Measurements from ENCODE around the gene TSFM.
A peak's percentile ranks its signal among the peaks of the same experiment; 100 is the strongest.

The TSFM gene

DNA sequence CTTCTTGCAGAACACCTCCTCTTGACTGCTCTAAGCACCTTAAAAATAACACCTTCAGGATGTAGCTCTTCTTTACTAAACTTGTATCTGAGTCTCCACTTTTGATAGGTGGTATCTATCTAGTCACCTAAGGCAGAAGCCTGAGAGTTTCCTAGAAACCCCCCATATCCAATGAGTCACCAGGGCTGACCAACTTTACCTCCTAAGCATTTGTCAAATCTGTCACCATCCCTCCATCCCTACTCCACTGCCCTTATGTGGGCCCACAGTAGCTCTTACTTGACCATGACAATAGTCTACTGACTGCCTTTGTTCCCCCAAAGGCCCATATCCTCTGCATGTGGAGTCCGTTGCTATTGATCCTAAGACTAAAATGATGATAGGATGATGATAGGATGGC lies 20.0 kb downstream of the TSFM start:
- DNase-seq (ENCODE audit: low read depth, low spot score): no peak
- no peaks in the 10 kb centered on the region for H3K9me3 ChIP-seq (ENCODE audit: control insufficient read depth, insufficient read depth, low read length)
- no peaks in the 10 kb centered on the region for H3K27me3 ChIP-seq (ENCODE audit: control insufficient read depth, insufficient read depth, low read length)
- no peaks in the 10 kb centered on the region for H3K4me1 ChIP-seq (ENCODE audit: control insufficient read depth, insufficient read depth, low read length)
- H3K36me3 ChIP-seq (ENCODE audit: control insufficient read depth, insufficient read depth, low read length): no peaks in the 10 kb centered on the region; the same call in 1 of the 2 replicates
- H3K27ac ChIP-seq (ENCODE audit: low read length): no peak overlapping the region
- WGBS (ENCODE audit: insufficient coverage, insufficient read length): no CpG with 5 or more reads among the region's 1 CpG
- no peak overlapping the region for H3K4me3 ChIP-seq (ENCODE audit: low read length)

DNA sequence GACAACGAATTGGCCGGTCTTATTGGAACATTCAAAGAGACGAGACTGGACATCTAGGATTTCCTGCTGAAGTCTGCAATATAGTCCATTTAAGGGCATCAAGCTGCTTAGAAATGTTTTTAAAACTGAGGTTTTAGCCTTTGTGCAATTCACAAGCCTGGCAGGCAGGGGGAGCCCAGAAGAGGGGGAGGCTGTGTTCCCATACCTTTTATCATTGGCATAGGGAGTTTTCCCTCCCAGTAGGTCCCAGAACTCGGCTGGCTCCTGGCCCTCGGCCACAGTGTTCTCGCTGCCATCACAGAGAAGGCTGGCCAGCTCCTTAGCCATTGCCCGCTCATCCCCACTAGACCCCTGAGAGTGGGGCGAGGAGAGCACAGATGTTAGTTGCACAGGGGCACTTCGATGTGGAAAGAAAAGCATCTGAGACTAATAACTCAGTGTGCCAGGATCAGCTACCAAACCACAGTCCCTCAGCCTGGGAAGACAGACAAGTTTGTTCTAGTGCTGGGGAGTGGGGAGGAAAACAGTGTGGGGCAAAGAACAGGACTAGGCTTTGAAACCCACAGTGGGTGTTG lies 20.8 kb downstream of the TSFM start:
- no CpG with 5 or more reads among the region's 9 CpGs for WGBS (ENCODE audit: insufficient coverage, insufficient read length)
- Histone ChIP-seq H3K27me3 (ENCODE audit: control insufficient read depth, insufficient read depth, low read length) (no peaks in the 10 kb centered on the region), H3K27ac (ENCODE audit: low read length) (no peak overlapping the region), H3K4me1 (ENCODE audit: control insufficient read depth, insufficient read depth, low read length) (no peaks in the 10 kb centered on the region), H3K9me3 (ENCODE audit: control insufficient read depth, insufficient read depth, low read length) (no peaks in the 10 kb centered on the region), H3K4me3 (ENCODE audit: low read length) (no peak overlapping the region), H3K36me3 (ENCODE audit: control insufficient read depth, insufficient read depth, low read length) (no peaks in the 10 kb centered on the region; the same call in 1 of the 2 replicates)
- DNase-seq (ENCODE audit: low read depth, low spot score): peak; percentile 31

DNA sequence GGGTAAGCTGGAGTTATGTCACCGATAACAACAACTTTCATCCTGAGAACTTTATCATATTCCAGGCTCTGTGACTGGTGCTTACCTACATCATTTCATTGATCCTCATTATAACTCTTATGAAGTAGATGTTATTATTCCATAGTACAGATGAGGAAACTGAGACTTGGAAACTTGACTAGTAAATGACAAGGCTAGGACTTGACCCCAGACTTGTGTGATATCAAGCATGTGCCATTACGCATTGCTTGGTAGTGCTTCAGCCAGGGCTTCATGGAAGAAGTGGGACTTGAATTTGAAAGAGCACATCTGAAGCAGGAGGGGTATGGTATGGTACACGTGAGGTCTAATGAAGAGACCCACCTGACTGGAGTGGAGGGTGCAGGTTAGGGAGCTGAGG lies 24.1 kb downstream of the TSFM start:
- no peak for DNase-seq (ENCODE audit: low read depth, low spot score)
- no peaks in the 10 kb centered on the region; the same call in 1 of the 2 replicates for H3K36me3 ChIP-seq (ENCODE audit: control insufficient read depth, insufficient read depth, low read length)
- H3K4me3 ChIP-seq (ENCODE audit: low read length): no peak overlapping the region
- no peak overlapping the region for H3K27ac ChIP-seq (ENCODE audit: low read length)
- WGBS (ENCODE audit: insufficient coverage, insufficient read length): no CpG with 5 or more reads among the region's 3 CpGs
- H3K9me3 ChIP-seq (ENCODE audit: control insufficient read depth, insufficient read depth, low read length): no peaks in the 10 kb centered on the region
- H3K4me1 ChIP-seq (ENCODE audit: control insufficient read depth, insufficient read depth, low read length): no peaks in the 10 kb centered on the region
- no peaks in the 10 kb centered on the region for H3K27me3 ChIP-seq (ENCODE audit: control insufficient read depth, insufficient read depth, low read length)

DNA sequence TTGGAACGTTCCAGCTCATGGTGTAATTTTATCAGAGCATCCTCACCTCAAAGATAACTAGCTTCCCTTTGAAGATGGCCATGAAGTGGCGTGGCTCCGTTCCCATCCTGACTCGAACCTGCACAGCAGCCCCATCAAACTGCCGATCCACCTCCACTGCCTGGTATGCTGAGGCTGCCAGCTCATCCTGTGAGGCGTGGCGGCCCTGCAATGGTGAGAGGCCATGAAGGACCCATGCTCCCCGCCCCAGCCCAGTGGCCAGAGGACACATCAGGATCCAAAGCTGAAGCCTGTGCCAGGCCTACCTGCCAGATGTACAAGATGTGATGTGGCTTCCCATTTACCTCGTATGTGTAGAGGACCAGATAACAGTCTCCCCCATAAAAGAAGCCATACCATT lies 24.7 kb downstream of the TSFM start:
- H3K27ac ChIP-seq (ENCODE audit: low read length): no peak overlapping the region
- no peaks in the 10 kb centered on the region for H3K9me3 ChIP-seq (ENCODE audit: control insufficient read depth, insufficient read depth, low read length)
- H3K4me3 ChIP-seq (ENCODE audit: low read length): no peak overlapping the region
- no CpG with 5 or more reads among the region's 9 CpGs for WGBS (ENCODE audit: insufficient coverage, insufficient read length)
- H3K4me1 ChIP-seq (ENCODE audit: control insufficient read depth, insufficient read depth, low read length): no peaks in the 10 kb centered on the region
- no peak for DNase-seq (ENCODE audit: low read depth, low spot score)
- no peaks in the 10 kb centered on the region for H3K27me3 ChIP-seq (ENCODE audit: control insufficient read depth, insufficient read depth, low read length)
- no peaks in the 10 kb centered on the region; the same call in 1 of the 2 replicates for H3K36me3 ChIP-seq (ENCODE audit: control insufficient read depth, insufficient read depth, low read length)

DNA sequence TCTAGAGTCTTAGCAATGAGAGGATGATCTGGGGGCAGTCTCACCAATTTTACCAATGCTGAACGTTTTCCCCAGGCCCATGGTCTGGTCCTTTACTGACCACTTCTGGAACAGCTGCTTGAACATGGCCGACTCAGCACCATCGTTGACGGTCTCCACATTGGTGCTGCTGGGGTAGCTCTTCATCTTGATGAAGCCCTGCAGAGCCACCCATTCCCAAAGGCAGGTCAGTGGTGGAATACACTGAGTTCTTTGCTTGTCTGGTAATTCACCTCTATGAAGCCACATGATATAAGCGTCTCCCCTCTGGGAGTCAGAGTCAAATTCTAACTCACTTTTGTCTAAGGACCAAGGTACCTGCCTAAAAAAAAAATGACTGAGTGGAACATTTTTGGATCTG lies 25.8 kb downstream of the TSFM start:
- WGBS (ENCODE audit: insufficient coverage, insufficient read length): no CpG with 5 or more reads among the region's 5 CpGs
- H3K27ac ChIP-seq (ENCODE audit: low read length): no peak overlapping the region

DNA sequence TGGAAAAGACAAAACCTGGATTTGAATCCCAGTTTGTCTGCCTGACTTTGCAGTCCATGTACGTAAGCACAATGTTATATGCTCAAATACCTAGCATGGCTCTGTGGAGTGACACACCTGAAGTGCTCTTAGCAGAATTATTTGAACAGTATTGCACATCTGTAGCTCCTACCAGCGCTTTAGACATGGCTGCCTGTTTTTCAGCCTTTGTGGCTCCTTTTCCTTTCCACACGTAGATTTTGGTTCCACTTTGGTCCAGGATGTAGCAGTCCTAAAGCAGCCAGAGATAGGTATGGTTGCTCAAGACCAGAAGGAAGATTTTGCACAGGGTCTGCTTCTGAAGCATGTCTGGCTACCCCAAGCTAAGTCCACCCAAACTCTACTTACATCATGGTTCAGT lies 26.8 kb downstream of the TSFM start:
- Histone ChIP-seq H3K27me3 (ENCODE audit: control insufficient read depth, insufficient read depth, low read length) (no peaks in the 10 kb centered on the region), H3K27ac (ENCODE audit: low read length) (no peak overlapping the region), H3K9me3 (ENCODE audit: control insufficient read depth, insufficient read depth, low read length) (no peaks in the 10 kb centered on the region), H3K4me3 (ENCODE audit: low read length) (no peak overlapping the region), H3K36me3 (ENCODE audit: control insufficient read depth, insufficient read depth, low read length) (no peaks in the 10 kb centered on the region), H3K4me1 (ENCODE audit: control insufficient read depth, insufficient read depth, low read length) (no peaks in the 10 kb centered on the region)
- no peak for DNase-seq (ENCODE audit: low read depth, low spot score)
- no CpG with 5 or more reads among the region's 3 CpGs for WGBS (ENCODE audit: insufficient coverage, insufficient read length)

More for the DNA sequence above, 25.8 kb downstream of the TSFM start:
- DNase-seq (ENCODE audit: low read depth, low spot score): no peak
- Histone ChIP-seq H3K27me3 (ENCODE audit: control insufficient read depth, insufficient read depth, low read length) (no peaks in the 10 kb centered on the region), H3K36me3 (ENCODE audit: control insufficient read depth, insufficient read depth, low read length) (no peaks in the 10 kb centered on the region), H3K4me3 (ENCODE audit: low read length) (no peak overlapping the region), H3K4me1 (ENCODE audit: control insufficient read depth, insufficient read depth, low read length) (no peaks in the 10 kb centered on the region), H3K9me3 (ENCODE audit: control insufficient read depth, insufficient read depth, low read length) (no peaks in the 10 kb centered on the region)

DNA sequence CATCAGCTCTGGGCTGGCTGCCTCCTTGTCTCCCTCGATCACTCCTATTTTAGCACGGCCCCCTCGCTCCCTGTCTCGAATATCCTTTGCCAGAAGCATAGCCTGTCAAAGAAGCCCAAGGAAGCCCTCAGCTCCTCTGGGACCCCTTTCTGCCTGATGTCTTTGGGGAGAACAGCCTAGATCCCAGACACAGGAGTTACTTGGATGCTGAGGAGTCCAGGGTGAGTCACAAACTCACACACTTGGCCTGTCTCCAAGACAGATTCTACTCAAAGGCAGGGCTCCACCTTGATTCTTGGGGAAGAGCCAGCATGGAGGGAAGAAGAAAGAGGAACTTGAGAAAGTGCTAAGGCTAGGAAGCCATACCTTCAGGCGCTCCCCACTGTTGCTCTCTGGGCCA lies 27.9 kb downstream of the TSFM start:
- Histone ChIP-seq H3K27ac (ENCODE audit: low read length) (no peak overlapping the region), H3K27me3 (ENCODE audit: control insufficient read depth, insufficient read depth, low read length) (no peaks in the 10 kb centered on the region), H3K4me3 (ENCODE audit: low read length) (no peak overlapping the region), H3K4me1 (ENCODE audit: control insufficient read depth, insufficient read depth, low read length) (no peaks in the 10 kb centered on the region), H3K36me3 (ENCODE audit: control insufficient read depth, insufficient read depth, low read length) (no peaks in the 10 kb centered on the region), H3K9me3 (ENCODE audit: control insufficient read depth, insufficient read depth, low read length) (no peaks in the 10 kb centered on the region)
- no peak for DNase-seq (ENCODE audit: low read depth, low spot score)
- WGBS (ENCODE audit: insufficient coverage, insufficient read length): no CpG with 5 or more reads among the region's 5 CpGs

DNA sequence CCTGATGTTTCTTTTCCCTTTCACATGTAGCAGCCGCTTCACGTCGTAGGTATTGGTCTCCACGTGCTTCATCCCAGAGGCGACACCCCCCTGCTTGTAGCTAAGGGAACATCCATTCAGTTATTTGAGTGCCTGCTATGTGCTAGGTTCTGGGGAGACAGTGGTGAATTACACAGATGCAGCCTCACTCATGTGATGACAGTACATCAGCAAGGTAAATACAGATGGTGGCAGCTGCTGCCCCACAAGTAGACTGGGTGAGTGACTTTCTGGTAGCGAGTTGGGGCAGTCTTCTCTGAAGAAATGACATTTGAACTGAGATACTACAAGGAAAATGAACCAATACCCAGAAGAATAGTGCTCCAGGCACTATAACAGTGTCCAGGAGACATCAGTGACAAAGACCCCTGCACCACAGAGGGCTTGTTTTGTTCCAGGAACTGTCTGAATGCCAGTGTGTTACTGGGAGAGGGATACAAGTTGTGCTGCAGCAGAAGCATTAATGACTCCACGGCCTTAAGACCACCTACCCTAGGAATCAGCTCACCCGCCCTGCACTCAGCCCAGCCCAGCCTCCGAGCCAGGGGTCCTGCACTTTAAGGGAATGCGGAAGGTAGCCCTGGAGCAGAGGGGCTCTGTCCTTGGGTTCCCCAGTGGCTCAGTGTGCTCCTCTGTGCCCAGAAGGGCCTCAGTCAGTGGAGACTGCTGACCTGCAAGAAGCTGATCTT lies 28.6 kb downstream of the TSFM start:
- H3K36me3 ChIP-seq (ENCODE audit: control insufficient read depth, insufficient read depth, low read length): no peaks in the 10 kb centered on the region
- no CpG with 5 or more reads among the region's 10 CpGs for WGBS (ENCODE audit: insufficient coverage, insufficient read length)
- no peak for DNase-seq (ENCODE audit: low read depth, low spot score)
- no peaks in the 10 kb centered on the region for H3K27me3 ChIP-seq (ENCODE audit: control insufficient read depth, insufficient read depth, low read length)
- no peak overlapping the region for H3K4me3 ChIP-seq (ENCODE audit: low read length)
- no peaks in the 10 kb centered on the region for H3K4me1 ChIP-seq (ENCODE audit: control insufficient read depth, insufficient read depth, low read length)
- no peak overlapping the region for H3K27ac ChIP-seq (ENCODE audit: low read length)
- no peaks in the 10 kb centered on the region for H3K9me3 ChIP-seq (ENCODE audit: control insufficient read depth, insufficient read depth, low read length)

DNA sequence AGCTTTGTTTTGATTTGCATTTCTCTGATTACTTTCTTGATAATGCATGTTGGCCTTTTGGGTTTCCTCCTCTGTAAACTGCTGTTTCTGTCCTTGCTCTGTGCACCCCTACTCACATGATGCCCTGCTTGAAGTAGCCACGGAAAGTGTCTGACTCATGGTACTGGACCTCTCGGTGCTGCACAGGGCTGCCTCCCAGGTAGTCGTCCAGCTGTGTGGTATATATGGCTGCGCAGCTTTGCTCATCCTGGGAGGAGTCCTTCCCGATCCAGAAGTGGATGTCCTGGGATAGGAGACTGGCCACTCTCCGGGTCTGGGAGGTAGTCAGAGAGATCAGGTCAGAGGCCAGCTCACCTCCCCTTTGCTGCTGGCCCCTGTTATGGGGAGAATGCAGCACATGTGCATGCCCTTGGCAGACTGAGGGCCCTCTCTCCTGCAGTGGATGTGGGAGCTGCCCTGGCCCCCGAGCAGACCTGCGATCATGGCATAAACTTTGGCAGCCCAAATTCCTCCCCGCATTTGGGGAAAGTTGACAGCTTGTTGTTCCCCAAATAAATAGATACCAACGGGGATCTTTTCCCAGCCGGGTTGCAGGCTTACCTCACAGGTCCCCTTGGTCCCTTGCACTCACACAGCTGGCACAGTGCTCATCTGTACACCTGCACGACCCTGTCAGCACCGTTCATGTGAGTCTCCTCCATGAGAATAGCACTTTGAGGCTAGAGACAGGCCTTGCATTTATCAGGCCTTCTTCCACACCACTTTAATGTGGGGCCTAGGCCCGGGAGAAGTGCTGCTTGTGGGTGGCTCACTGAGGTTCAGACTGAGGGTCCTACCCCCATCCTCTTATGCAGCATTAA lies 30.8 kb downstream of the TSFM start:
- Histone ChIP-seq H3K27me3 (ENCODE audit: control insufficient read depth, insufficient read depth, low read length) (no peaks in the 10 kb centered on the region), H3K27ac (ENCODE audit: low read length) (no peak overlapping the region), H3K36me3 (ENCODE audit: control insufficient read depth, insufficient read depth, low read length) (no peaks in the 10 kb centered on the region), H3K4me3 (ENCODE audit: low read length) (no peak overlapping the region), H3K4me1 (ENCODE audit: control insufficient read depth, insufficient read depth, low read length) (no peaks in the 10 kb centered on the region), H3K9me3 (ENCODE audit: control insufficient read depth, insufficient read depth, low read length) (no peaks in the 10 kb centered on the region)
- no CpG with 5 or more reads among the region's 14 CpGs for WGBS (ENCODE audit: insufficient coverage, insufficient read length)
- DNase-seq (ENCODE audit: low read depth, low spot score): no peak

DNA sequence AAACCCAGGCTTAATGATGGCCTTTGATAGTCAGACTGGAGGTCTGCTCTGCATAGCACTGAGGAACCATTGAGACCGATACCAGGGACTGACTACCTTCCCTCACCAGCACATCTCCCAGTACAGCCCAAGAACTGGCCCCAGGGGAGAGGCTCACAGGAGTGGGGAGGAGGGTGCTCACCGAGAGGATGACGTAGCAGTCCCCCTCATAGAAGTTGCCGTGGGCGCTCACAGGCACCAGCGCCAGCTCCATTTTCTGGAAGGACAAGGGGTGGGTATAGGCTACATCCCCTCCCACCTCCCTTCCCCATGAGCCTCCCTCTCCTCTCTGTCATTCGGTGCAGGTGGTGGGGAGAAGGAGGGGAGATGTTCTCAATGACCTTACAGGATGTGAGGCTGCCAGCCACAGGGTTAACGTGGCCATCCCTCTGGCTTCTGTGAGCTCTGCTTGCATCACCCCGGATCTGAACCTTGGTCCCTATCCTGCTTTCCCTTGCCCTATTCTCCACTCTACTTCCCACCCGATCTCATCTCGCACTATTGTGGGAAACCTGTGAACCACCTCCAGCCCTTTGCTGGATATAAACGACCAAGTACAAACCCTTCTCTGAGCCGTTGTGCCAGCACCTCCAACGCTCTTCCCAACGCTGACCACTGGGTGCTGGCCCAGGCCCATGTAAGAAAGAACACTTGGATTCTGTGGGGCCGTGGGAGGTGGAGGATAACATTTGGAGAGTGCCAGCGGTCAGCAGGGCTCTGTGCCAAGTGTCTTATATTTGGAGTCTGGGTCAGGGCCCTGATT lies 31.6 kb downstream of the TSFM start:
- no peaks in the 10 kb centered on the region for H3K27me3 ChIP-seq (ENCODE audit: control insufficient read depth, insufficient read depth, low read length)
- H3K4me1 ChIP-seq (ENCODE audit: control insufficient read depth, insufficient read depth, low read length): no peaks in the 10 kb centered on the region
- no peak overlapping the region for H3K27ac ChIP-seq (ENCODE audit: low read length)
- H3K4me3 ChIP-seq (ENCODE audit: low read length): no peak overlapping the region
- H3K36me3 ChIP-seq (ENCODE audit: control insufficient read depth, insufficient read depth, low read length): no peaks in the 10 kb centered on the region
- H3K9me3 ChIP-seq (ENCODE audit: control insufficient read depth, insufficient read depth, low read length): no peaks in the 10 kb centered on the region
- no CpG with 5 or more reads among the region's 17 CpGs for WGBS (ENCODE audit: insufficient coverage, insufficient read length)
- no peak for DNase-seq (ENCODE audit: low read depth, low spot score)
